GM19240 (cell line): ENCODE results near the gene SMARCC1.

Experiments used
- DNase-seq: peaks from one replicate; pipeline ENCODE4 v3.0.0; 2011; ENCODE audit warnings: low spot score; ENCODE audit not compliant: insufficient read length

Gene SMARCC1

DNA sequence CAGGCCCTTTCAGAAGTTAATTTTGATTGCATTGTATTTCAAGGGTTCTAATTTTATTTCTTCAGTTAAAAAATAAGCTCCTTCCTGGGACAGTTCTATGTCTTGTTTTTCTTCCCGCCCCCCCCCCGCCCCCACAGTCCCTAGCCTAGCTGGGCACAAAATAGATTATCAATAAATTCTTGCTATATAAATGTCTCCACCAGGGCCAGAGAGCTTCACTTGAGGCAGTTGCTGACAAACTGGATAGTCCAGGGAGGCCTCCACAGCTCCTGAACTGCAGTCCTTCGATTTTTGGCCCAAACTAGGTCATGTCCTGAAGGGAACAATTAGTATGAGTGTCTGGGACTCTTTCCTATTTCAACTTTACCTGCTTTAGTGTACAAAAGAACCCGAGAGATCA is 193.1 kb downstream of the SMARCC1 start:
- DNase-seq, result no peak

DNA sequence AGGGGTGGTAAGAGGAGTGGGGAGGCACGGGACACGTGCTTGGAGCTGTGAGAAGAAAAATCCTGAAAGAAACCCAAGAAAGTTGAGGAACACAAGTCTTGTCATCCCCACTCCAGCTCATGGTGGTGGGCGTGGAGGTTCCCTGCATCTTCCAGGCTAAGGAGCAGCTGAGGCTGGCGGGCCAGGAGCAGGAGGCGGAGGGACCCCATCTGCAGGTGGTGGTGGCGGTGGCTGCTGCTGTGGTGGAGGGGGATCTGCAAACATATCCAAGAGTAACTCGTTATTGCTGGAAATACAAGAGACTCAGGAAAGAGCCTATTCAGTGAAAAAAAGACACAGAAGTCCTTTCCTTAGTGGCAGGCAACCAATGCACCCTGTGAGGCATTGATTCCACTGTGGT is 193.6 kb downstream of the SMARCC1 start:
- DNase-seq, result no peak

DNA sequence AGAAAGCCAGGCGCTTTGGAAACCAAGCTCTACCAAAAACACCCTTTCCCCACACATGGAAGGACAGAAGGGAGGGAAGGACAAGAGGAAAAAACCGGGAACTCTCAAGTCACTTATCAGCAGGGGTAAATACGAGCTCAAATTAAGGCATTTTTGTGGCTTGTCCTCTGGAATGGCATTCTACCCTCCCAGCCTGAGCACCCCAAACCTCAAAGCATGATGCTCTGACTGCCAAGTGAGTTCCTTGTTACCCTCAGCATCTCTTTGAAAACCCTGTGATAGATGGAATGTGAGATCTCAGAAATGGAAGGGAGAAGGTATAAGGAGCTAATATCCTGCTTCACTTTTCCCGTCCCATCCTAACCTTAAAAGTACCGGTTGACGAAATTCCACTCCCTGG is 194.9 kb downstream of the SMARCC1 start:
- no peak for DNase-seq

DNA sequence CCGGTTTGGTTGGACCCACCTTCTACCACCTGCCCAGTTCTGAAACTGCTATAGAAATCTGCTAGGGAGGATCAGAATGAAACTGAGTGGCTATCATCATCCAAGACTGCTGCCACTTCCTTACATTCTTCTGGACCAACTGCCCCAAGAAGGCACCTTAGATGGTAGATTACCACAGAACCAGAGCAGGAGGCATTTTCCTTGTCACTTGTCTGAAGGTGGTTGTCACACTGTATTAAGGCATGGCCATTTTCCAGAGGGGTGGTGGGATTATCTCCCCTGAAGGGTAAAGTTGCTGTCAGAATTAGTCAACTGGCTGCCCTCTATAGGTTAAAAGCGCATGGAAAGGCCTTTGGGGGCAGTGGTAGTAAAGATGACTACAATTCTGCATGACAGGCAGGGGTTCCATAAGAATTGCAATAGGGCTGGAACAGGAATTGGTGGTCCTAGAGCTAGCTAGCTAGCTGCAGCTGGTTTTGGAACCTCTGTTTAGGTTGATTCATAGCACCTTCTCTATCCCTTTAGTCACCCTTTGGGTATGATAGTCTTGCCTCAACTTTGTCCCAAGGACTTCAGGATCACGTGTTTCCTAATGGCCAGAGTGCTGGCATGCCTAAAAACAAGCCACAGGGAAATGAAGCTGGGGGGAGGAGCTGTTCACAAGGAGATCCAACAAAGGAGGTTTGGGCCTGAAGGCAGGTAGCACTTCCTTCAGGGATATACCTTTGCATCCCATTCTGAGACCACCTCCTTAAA is 198.2 kb downstream of the SMARCC1 start:
- no peak for DNase-seq

DNA sequence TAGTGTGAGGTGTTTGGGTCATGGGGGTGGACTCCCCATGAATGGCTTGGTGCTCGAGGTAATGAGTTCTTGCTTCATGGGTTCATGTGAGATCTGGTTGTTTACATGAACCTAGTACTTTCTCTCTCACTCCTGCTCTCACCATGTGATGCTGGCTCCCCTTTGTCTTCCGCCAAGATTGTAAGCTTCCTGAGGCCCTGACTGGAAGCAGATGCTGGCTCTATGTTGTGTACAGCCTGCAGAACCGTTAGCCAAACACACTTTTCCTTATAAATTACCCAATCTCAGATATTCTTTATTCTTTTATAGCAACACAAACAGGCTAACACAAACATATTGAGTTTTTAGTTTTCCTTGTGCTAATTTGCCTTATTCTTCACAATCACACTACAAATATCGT is 199.9 kb downstream of the SMARCC1 start:
- no peak for DNase-seq

DNA sequence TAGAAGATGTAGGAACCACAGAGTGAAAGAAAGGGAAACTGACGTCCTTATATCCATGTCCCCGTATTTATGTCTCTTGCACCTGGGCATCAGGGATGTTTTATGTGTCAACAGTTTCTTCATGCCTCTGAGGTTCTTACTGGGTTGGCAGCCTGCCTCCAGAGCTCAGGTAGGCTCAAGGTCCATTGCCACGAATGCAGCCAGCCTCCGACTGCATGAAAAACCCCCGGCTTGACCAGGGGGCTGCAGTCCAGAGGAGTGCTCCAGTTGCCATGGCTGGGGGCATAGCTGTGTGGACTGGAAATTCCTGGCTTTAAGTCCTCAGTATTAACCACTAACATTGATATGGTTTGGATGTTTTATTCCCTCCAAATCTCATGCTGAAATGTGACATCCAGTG is 200.3 kb downstream of the SMARCC1 start:
- no peak for DNase-seq

DNA sequence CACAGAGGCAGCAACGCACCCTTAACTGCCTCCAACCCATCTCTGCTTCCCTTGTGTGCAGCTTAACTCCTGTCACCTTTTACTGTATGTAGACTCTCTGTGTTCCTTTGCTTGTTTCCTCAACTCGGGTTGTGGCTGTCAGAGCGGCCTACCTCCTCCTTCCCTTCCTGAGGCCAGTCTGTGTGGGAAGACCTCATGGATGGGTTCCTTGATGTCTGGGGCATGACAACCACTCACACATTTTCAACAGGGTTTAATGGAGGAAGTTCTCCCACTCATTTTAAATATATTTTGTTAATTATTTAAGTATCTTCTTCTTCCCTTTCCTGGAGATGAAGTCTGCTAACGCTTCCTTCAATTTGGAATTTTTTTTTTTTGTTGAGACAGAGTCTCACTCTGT is 201.2 kb downstream of the SMARCC1 start:
- DNase-seq, result no peak

DNA sequence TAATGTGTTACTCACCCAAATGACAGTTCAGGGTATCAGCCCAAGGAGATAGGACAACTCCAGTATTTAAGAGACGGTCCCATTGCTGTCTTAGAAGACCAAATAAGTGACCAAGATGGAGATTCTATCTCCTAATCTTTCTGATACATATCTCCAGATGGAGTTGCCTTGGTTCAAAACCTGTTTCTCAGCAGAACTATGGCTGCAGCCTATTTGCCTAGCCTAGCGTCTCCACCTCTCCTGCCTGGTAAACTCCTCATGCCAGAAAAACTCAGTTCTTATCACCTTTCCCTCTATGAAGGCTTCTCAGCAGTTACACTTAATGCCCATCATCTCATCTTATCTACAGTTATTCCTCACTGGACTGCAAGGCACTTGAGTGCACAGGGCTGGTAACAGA is 201.8 kb downstream of the SMARCC1 start:
- no peak for DNase-seq

DNA sequence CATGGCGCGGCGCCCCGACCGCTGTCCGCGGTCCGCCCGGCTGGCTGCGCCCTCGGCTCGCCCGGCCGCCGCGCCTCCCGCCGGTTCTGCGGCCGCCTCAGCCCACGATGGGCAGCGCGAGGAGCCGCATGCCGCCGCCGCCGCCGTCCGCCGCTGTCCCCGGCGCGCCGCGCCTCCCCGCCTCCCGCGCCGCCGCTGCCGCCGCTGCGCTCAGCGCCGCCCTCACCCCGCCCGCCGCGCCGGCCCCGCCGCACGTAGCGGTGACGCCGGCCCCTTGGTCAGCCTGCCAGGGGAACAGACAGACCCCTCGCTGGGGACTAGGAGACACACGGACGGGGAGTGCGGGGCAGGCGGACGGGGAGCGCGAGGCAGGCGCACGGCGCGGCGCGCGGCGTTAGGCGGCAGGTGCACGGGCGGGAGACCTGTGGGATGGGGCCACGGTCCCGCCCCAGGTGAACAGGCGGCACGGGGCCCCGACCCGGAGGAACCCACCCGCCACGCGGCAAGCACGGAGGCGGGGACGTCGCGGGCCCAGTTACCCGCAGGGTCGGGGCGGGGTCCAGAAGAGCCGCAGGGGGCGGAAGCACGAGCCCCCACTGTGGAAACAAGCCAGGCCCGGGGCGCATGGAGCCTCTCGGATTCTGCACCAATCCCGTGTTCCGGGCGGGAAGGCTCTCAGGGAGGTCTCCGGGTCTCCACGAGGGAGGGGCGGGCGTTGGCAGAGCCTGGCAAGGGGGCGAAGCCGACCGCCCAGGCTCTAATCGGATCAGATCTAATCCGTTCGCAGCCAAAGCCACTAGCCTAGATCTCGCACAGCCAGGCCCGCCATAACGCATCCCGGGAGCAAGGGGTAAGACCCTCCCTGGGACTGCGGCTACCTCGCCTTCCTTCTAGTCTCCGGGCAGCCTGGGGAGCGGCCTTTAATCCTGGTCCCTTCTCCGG is 202.7 kb downstream of the SMARCC1 start, which contains the start of gene CSPG5:
TSS of gene CSPG5 (minus strand) at position 175 of the 942 bp plus-strand sequence. CDS start at position 3, 172 bp downstream.
- no peak for DNase-seq

DNA sequence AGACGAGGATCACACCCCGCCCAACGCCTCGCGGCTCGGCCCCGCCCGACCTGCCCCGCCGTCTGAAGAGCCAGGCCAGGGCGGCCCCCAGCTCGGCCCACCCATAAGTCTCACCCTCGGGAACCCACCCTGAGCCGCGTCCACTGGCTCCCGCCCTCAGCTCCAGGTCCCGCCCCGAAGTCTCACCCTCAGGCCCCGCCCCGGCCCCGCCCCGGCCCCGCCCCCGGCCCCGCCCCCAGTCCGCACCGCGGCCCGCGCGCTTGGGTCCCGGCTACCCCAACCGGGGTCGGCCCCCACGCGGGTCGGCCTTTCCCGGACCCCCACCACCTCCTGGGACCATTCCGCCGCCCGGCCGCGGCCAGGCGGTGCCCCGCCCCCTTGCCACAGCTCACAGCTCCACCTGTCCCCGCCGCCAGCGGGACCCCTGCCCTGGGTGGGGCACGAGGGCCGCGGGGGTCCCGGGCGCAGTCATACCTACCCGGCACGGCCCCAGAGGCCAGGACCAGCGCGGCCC is 203.5 kb downstream of the SMARCC1 start:
- DNase-seq, result peak; percentile 66

DNA sequence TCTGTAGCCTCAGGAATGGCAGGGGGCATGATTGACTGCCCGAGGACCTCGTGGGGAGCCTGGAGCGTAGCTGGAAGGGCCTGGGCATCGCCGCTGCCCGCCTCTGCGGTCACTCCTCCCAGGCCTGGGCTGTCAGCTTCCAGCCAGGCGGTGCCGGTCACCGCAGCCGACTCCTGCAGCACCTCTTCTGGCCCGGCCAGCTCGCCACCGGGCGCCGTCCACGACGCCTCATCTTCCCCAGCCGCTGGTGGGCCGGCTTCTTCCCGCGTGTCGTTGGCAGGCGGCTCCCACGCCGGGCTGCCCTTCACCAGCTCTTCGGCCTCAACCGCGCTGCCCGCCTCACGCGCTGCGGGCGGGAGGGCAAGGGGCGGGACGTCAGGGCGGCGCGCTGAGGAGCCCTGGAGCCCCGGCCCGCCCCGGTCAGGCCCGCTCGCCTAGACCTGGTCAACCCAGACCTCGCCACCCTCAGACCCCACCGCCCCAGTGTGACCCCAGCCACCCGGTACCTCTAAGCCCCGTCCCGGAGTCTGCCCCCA is 204.0 kb downstream of the SMARCC1 start:
- DNase-seq, result no peak

DNA sequence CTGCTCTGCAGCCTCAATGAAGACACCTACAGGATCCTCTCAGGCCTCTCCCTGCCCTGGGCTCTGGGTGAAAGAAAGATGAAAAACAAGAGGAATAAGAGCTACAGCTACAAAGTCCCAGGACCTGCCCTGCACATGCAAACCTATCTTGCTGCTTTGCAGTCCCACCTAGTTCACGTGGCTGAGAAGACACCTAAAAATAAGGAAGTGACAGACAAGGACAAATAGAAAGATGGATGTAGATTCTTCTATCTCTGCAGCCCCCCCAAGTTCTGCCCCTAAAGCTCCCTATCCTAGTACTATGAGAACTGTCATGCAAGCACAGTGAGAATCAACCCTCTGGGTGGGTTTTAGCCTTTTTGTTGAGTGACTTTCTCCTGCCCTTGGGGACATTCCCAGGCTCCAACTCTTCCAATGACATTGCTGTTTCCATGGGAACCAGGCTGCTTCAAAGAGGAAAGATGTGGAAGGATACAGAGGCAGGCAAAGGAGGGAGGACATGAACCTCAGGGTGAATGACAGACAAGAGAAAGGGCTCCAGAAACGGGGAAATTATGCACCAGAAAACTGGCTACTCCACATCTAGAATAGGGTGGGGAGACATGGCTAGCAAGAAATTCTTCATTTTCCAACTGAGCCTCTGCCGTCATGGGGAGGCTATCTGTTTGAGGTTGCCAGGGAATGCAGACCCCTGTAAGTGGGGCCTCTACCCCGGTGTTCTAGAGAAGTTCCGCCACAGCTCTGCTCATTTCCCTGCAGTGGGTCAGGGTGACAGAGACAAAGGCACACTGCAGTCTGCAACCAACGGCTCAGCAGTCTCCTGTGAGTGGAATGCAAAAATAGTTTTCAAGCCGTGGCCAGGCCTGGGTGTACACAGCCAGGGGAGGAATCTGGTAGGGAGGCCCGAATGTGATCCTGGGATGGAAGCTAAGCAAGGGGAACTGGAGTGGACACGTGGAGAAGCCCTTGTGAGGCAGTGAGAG is 208.2 kb downstream of the SMARCC1 start:
- no peak for DNase-seq

DNA sequence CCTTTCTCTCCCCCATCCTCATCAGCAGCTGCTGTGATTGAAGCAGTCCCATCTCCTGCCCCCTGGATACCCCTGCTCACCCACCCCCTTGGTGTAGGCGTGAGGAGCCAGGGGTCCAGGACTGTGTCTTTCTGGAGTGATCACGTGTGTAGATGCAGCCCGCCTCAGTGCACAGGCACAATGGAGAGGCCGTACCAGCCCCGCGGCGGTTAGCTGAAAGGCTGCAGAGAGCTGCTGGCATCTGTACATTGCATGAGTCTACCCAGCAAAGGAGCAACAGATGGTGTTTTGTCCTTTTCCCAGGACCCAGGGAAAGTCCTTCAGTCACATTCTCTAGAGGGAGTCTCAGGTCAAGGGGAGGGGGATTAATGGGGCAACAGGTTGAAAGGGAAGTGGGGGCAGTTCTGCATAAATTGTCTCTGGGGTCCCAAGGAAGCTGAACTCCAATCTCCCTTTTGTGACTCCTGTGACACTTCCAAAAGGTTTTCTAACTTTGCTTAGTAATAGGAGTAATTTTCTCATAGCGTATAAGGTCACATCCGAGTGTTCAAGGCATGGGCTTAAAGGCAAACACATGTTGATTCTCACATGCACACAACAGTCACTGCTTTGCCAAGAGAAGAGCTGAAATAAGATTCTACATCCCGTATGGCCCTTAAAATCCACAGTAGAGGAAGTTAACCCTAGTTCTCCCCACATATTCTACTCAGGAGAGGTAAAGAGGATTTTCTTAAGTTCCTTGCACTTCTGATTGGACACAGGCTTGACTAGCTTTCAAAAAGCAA is 210.1 kb downstream of the SMARCC1 start:
- no peak for DNase-seq

DNA sequence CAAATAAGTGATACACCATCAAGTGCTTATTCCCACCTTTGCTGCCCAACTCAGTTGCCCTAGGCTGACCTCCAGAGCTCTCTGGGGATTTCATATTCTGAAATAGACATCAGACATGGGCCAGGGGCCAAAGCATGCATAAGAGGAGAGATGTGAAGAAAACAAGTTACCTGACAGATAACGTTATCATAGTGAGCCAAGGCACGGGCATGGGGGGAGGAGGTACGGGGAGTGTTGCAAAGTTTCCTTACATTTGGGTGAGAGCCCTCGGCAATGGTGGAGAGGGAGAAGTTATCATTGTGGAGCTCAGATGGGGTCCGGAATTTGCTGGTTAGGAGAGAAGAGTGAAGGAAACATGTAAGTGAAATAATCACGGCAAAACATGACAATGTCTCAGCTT is 212.8 kb downstream of the SMARCC1 start:
- DNase-seq, result no peak

DNA sequence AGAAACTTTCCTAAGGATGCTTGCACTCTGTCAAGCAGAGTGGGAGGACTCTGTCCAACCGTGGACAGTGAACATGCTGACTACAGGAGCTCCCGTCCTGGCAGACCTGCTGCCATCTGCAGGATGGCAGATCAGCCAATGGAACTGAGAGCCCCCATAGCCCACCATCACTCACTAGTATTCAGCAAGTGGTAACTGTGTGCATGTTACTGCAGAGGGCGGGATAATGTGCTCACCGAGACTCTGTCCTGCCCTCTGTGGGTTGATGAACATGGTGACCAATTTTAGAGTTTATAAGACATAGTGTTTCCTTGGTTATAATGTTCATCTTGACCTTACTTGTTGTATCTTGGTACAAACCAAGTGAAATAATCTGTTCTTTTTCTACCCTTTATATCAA is 214.5 kb downstream of the SMARCC1 start:
- DNase-seq, result no peak

DNA sequence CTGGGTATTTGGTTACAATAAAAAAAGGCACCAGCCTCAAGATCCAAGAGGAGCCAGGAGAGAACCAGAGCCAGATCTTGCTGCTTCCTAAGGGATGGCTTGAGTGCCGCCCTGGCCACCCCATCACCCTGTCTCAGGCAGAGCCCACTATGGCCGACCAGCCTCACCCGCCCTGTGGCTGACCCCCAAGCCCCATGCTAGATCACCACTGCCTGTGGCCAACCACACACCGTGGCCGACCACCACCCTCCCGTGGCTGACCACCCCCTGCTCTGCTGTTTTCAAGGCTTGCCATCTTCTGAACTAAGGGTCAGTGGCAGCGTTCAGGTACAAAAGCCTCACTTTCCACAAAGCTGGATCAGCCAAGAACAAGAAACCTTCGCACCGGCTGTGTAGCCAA is 215.0 kb downstream of the SMARCC1 start:
- no peak for DNase-seq

DNA sequence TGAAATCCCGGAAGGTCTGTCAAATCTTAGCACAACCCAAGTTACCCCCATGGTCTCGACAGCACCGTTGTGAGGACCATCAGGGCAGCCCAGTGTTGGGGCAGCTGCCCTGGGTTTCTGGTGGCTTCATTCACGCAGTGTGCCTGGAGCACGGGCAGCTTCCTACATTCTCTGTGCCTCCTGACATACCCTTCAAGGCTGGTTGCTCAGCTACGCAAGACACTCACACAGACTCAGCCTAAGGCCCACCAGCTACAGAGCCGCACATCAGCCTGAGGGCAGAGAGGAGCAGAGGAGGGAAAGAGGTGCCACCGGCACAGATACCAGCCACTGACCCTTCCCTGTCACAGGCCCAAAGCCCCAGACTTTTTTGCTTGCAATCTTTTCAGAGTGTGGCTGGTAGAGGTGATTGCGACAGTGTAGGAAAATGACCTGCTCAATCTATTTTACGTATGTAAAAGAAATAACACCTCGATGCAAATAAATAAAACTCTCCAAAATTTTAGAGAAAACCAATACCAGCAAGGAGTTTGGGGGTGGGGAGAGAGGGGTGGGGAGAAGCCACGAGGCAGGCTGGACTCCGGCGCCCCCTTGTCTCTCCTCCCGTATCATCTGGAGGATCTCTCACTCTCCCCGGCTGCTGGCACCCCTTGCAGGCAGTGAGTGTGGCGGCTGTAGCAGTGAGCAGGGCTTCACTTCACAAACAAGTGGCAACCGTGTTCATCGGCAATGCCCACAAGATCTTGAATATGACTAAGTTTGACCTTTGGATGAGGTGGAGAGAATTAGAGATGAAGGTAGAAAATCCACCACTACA is 215.8 kb downstream of the SMARCC1 start:
- DNase-seq, result no peak

DNA sequence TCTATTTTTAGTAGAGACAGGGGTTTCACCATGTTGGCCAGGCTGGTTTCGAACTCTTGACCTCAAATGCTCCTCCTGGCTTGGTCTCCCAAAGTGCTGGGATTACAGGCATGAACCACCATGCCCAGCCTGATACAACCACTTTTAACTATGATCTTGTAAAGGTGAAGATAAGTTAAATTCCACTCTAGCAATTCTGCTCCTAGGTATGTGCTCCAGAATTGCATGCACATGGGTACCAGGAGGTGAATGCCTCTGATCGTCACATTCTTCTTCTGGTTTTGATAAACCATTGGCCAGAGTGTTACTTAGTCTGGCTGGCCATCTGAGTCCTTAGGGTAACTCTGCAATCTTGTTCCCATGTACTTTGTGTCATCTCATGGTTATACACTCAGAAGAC is 225.3 kb downstream of the SMARCC1 start:
- no peak for DNase-seq

DNA sequence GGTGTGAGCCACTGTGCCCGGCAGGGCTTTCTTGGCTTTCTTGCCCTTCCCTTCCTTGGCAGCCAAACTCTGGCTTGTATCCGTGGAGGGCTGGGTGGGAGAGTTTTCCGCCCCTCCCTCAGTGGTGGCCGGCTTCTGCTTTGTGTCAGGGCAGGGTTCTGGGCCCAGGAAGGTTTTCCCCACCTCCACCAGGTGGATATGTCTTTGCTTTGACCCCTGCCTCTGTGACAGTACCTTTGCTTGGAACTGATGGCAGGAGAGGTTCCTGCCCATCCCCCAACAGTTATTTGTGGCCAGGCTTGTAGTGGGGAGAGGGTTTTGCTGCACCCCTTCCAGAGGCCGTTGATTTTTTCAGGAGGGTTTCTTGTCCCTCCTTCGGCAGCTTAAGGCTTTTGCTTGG is 227.4 kb downstream of the SMARCC1 start:
- no peak for DNase-seq
